Amygdala (tissue), 56 donors: Measurements from ENCODE around the gene PRRT1B.

Experiments used
- DNase-seq, 56 donors: peaks; one replicate each; lab custom pipeline; 2025; lab: John Stamatoyannopoulos, UW

Gene PRRT1B

GRCh38 chr9:131593091-131593820 is 47.9 kb downstream of the PRRT1B start:
- DNase-seq, result peak in 1 of 56 donors; percentile 11

GRCh38 chr9:131593936-131594665 is 48.8 kb downstream of the PRRT1B start:
- no peak for DNase-seq

GRCh38 chr9:131594906-131595665 is 49.8 kb downstream of the PRRT1B start:
- DNase-seq, result no peak

- DNase-seq, result no peak
These were observed 50.5 kb downstream of the PRRT1B start for GRCh38 chr9:131595696-131596429.

GRCh38 chr9:131596430-131596743 is 51.1 kb downstream of the PRRT1B start:
- DNase-seq, result no peak

GRCh38 chr9:131597246-131597645 is 51.9 kb downstream of the PRRT1B start:
- DNase-seq, result no peak

- peak in 33 of 56 donors; percentile 9 to 69 (median 40) for DNase-seq
These were observed 52.8 kb downstream of the PRRT1B start for GRCh38 chr9:131598121-131598520.

GRCh38 chr9:131601683-131602181 is 56.4 kb downstream of the PRRT1B start:
- no peak for DNase-seq

- no peak for DNase-seq
These were observed 57.9 kb downstream of the PRRT1B start for GRCh38 chr9:131603199-131603598.

- no peak for DNase-seq
These were observed 58.6 kb downstream of the PRRT1B start for GRCh38 chr9:131603711-131604439.

- no peak for DNase-seq
These were observed 60.7 kb downstream of the PRRT1B start for GRCh38 chr9:131605770-131606590.

- DNase-seq, result no peak
These were observed 61.7 kb downstream of the PRRT1B start for GRCh38 chr9:131606896-131607567.

GRCh38 chr9:131607591-131607990 is 62.3 kb downstream of the PRRT1B start:
- no peak for DNase-seq

GRCh38 chr9:131608493-131609037 is 63.2 kb downstream of the PRRT1B start:
- peak in 17 of 56 donors; percentile 4 to 64 (median 31) for DNase-seq
